Suppressor macrophage (primary cell): ENCODE data around the gene TMEM63B.

ENCODE experiments used
- DNase-seq, 4 experiments: peaks; one replicate each; pipeline ENCODE4 v3.0.0-alpha.2; 2020 to 2022

The TMEM63B gene

GRCh38 chr6:44145839-44146238 lies 18.5 kb downstream of the TMEM63B start:
- DNase-seq, result no peak

DNA sequence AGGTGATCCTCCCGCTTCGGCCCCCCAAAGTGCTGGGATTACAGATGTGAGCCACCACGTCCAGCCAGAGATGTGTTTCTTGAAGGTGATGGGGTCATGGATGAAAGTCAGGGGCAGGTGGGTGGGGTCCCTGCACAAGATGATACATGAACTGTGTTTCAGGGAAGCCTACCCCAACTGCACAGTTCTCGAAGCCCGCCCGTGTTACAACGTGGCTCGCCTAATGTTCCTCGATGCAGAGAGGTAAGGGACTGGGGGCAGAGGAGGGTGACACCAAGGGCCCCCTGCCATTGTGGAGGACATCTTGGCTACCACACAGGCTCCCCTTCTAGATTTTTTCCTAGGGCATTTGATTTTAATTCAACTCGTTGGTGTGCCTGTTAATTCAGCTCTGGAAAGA lies 19.3 kb downstream of the TMEM63B start:
- no peak for DNase-seq

DNA sequence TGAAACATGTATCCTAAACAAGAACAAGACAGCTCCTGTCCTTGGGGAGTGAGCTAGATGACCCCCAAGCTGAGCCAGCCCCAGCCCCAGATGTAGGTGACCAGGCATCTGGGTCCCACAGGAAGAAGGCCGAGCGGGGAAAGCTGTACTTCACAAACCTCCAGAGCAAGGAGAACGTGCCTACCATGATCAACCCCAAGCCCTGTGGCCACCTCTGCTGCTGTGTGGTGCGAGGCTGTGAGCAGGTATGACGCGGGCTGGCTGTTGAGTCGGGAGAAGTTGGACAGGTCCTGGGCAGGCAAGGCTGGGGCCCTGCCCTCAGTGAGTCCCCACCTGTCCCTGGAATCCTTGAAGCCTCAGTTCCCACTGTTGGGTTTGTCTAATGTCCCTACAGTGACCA lies 19.9 kb downstream of the TMEM63B start:
- no peak for DNase-seq

- DNase-seq, result no peak
Observed at GRCh38 chr6:44148306-44148705, 21.0 kb downstream of the TMEM63B start.

DNA sequence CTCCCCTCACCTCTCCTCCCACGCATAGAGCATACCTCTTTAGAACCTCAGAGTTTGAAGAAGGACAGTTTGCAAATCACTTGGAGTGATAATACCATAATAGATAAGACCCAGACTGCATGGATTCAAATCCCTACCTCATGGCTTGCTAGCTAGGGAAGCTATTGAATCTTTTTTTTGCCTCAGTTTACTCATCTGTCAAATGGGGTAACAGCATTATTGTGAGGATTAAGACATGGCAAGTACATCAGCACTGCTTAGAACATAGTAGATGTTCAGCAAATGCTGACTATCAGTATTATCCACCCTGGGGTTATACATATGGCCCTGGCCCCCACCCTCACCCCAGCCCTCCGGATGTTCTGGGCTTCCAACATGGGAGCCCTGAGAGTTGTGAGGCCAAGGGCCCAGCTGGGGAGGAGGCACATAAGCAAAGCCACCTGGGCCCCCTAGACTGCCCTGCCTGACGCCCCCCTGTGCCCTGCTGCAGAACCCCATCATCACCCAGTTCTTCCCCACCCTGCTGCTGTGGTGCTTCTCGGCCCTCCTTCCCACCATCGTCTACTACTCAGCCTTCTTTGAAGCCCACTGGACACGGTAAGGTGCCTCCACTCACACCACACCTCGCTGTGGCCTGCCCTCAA lies 22.1 kb downstream of the TMEM63B start:
- no peak for DNase-seq

DNA sequence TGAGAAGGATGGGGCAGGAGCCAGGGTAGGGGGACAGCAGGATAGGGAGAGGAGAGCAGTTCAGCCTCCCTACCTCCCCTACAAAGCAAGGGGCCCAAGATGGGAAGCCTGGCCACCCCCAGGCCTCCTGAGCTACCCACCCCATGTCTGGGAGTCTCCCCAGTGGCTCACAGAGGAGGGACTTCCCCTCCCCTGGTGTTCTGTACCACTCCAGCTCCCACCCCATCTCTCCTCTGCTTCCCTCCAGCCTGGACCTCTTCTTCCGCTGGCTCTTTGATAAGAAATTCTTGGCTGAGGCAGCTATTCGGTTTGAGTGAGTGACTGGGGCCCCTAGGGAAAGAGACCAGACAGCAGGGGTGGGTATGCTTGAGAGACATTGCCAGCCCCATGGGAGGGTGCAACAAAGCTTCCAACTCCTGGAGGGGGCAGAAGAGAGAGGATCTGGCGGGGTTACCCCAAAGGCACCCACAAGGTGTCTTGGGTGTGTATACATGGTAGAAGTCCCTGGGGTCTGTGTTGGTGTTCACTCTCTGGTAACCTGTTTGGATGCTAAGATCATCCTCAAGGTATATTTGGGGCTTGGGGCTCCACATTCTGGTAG lies 23.1 kb downstream of the TMEM63B start:
- DNase-seq, result no peak

DNA sequence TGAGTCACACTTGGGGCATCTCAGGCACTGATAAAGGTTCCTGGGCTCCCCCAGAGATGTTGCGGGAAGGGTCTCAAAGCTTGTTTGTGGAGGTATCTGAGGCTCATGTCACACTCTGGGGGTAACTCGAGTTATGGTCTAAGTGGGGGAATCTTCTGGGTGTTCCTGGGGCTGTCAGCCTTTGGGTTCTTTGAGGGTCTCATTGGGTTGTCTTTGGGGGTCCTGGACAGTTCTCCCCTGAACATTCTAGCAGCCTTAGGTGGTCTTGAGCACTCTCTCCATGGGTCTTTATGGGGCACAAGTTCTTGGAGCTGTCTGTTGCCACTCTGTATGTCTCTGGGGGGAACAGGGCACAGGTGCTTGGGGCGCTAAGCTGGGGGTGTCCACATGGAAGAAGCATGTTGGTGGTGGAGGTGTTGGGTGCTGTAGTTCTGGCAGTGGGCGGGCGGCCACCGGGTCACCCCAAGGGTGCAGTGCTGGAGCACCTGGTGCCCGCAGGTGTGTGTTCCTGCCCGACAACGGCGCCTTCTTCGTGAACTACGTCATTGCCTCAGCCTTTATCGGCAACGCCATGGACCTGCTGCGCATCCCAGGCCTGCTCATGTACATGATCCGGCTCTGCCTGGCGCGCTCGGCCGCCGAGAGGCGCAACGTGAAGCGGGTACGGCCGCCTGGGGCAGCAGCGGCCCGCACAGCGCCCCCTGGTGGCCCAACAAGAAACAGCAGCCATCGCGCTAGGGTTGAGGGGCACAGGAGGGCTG lies 24.2 kb downstream of the TMEM63B start:
- peak; percentile 76 to 89 (median 85) for DNase-seq

GRCh38 chr6:44152109-44152461 lies 24.7 kb downstream of the TMEM63B start:
- no peak for DNase-seq

DNA sequence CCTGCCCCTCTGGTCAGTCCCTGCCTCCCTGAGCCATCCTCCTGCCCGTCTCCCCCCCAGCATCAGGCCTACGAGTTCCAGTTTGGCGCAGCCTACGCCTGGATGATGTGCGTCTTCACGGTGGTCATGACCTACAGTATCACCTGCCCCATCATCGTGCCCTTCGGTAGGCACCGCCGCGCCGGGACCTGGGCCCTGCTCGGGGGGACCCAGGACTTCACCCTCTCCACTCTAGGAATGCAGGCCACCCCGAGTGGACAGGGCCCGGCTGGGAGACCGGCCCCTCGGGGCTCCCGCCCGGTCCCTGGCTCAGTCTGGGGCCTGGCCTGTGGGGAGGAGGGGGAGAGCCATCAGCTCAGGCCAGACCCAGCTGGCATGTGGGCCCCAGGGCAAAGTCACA lies 25.2 kb downstream of the TMEM63B start:
- no peak for DNase-seq

DNA sequence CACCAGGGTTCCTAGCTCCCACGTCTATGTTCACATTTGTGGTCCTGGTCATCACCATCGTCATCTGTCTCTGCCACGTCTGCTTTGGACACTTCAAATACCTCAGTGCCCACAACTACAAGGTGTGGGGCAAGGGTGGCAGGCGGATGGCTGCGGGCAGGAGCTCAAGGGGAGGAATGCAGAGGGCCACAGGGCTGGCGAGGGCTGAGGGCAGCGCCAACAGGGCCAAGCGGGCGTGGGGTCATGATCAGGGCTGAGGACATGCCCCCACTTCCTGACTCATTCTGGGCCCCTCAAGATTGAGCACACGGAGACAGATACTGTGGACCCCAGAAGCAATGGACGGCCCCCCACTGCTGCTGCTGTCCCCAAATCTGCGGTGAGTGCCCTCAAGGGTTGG lies 26.7 kb downstream of the TMEM63B start:
- DNase-seq, result no peak

DNA sequence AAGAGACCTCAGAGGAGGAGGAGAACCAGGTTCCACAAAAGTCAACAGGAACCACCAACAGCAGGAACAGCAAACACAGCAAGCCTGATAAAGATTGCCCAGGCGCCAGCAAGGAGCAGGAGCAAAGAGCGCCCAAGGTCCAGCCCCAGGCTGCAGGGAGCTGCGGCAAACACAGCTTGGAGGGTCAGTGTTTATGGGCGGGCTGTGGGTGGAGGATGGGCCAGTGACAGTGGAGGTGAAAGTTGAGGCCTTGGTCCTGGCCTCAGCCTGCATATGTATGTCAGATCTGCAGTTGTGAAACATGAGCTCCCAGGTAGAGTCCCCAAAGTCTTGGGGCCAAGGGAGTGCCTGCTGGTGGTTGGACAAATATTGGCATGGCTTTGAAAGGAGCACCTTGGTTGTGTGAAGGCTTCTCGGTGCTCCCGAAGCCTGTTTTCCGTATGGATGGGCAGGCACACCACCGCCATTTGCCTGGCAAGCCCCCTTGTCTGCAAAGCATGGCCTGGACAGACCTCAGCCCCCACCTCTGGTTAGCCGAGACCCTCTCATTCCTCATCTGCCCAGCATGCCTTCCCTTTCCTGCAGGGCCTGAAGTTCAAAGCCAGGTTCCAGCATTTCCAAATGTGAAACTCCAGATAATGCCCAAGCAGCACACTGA lies 29.3 kb downstream of the TMEM63B start:
- DNase-seq, result peak in 2 of 4 experiments; percentile 9 to 12

DNA sequence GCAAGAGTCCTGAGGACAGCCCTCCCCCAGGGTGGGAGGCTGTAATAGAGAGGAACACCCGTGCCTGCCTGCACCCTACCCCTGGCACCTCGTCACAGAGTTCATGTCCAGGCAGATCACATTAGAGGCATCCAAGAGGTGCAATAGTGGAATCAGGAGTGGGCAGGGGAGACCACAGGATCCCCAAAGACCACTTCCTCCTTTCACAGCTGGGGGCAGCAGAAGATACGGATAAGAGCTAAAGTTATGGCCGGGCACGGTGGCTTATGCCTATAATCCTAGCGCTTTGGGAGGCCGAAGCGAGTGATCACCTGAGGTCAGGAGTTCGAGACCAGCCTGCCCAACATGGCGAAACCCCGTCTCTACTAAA lies 29.8 kb downstream of the TMEM63B start:
- no peak for DNase-seq

GRCh38 chr6:44158770-44159228 lies 31.4 kb downstream of the TMEM63B start, which contains the start of gene CAPN11:
CAPN11 (plus strand) TSS chr6:44158820; CDS start chr6:44158849, 29 bp downstream.
- no peak for DNase-seq

- DNase-seq, result no peak
Observed at GRCh38 chr6:44161997-44162338, 34.6 kb downstream of the TMEM63B start.

DNA sequence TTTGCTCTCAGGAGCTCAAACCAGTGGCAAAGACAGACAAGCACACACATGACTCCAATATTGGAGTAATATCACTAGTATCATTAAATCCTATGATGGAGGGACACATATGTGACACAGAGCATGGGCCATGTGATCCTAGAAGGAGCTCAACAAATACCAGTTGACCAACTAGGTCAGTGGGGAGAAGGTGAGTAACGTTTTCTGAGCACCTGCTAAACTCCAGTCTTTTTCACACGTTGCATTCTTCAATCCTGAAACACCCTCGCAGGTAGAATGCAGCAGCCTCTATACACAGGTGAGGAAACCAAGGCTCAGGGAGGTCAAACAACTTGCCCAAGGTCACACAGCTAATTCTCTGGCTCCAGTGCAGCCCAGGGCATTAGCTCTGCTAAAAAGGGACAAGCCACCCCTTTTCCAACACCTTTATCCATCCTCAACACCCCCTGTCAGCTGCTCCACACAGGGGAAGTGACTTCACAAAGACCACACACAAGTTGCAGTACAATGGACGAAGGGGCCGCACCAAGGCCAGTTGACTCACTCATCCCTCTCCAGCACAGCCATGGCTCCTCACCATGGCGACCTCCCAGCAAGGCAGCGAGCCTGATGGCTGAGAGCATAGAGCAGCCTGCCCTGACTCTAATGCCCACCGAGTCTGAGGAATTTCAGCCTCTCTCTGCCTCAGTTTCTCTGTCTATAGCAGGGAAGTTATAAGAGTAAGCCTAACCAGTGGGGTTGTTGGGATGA lies 35.7 kb downstream of the TMEM63B start:
- no peak for DNase-seq

DNA sequence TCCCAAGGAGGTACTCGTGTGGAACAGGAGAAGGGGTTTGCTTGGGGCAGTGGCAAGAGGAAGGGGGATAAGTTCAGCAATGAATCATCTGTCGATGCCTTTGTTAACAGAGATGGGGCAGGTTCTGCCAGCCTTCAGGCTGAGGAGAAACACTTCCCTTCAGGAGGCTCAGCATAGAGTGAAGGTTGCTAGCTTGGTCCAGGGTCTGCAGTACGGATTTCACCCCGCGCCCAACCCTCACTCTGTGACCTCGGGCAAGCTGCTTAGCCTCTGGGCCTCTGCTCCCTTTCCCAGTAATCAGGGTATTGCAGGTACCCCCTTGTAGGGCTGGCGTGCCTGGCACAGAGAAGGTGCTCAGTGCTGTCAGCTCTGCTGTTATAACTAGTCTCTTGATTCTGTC lies 38.8 kb downstream of the TMEM63B start:
- no peak for DNase-seq

GRCh38 chr6:44166591-44167184 lies 39.3 kb downstream of the TMEM63B start:
- peak; percentile 6 to 62 (median 54) for DNase-seq

GRCh38 chr6:44167567-44167966 lies 40.2 kb downstream of the TMEM63B start:
- DNase-seq, result no peak

DNA sequence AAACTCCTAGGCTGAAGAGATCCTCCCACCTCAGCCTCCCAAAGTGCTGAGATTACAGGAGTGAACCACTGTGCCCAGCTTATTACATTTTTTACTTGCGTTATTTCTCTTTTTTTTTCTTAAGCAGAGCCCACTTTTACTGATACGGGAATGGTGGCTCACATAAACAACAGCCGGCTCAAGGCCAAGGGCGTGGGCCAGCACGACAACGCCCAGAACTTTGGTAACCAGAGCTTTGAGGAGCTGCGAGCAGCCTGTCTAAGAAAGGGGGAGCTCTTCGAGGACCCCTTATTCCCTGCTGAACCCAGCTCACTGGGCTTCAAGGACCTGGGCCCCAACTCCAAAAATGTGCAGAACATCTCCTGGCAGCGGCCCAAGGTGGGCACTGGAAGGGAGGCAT lies 41.8 kb downstream of the TMEM63B start:
- no peak for DNase-seq

GRCh38 chr6:44169886-44170570 lies 42.7 kb downstream of the TMEM63B start:
- no peak for DNase-seq

DNA sequence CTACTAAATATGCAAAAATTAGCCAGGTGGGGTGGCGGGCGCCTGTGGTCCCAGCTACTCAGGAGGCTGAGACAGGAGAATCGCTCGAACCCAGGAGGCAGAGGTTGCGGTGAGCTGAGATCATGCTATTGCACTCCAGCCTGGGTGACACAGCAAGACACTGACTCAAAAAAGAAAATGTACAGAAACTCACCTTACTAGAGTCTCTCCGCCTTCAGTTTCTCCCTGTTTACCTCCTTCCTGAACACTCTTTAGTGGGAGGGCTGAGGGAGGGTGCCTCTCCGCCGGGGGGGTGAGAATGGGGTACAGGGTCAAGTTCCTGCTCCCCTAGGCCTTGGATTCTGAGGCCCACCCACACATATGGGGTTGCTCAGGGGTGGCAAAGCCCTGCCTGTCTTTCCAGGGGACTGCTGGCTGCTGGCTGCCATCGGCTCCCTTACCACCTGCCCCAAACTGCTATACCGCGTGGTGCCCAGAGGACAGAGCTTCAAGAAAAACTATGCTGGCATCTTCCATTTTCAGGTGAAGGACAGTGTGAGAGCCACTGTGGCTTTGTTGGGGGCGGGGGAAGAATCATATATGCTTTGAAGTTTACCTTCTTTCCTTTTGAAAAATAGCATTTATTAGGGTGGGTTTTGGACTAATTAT lies 44.7 kb downstream of the TMEM63B start:
- DNase-seq, result peak in 3 of 4 experiments; percentile 28 to 50 (median 37)
